ENCODE measurements around the gene IMMT.

DNA sequence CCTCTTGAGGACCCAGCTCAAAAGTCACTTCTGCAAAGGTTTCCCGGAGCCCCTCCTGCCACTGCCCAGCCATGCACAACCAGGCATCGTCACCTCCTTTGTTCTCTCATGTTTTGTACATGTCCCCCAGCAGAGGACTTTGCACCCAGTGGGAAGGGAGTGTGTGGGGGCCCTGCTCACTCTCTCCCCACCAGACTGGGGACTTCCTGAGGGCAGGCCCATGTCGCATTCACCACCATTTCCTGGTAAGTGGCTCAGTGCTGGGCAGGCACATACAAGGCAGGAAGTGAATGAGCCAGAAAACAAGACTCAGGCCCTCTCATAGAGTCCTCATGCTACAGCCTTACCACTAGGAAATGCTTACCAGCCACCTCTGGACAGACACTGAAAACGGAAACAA lies 22.9 kb upstream of the IMMT start:
- no peak for TF ChIP-seq CTCF (IDR thresholded peaks at IDR 0.05)
- TF ChIP-seq EP300 (IDR thresholded peaks at IDR 0.05), result no peak

All from upper lobe of left lung (tissue), 4 donors.